ENCODE measurements around the gene TGFBI.

The TGFBI gene

DNA sequence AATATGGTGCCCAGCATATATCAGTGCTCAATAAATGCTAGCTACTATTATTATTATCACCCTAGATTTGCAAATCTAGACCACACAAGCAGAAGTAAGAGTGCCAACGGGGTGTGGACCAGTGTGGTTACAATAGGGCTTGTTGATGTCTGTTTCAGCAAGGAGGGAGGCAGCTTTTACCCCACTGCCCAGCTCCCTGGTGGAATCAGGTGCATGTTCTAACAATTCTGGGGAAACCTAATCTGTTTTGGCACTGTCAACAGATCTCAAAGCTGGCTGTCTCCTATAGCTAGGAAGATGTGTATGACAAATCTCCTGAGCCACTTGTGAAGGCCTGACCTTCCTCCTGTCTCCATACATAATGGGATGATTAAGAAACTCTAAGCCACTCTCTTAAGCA, 5.7 kb downstream of the TGFBI start:
- H4K20me1 ChIP-seq (ENCODE audit: low read depth, low read length), result no peaks in the 10 kb centered on the region
- H3K36me3 ChIP-seq (ENCODE audit: low read length), result no peaks in the 10 kb centered on the region
- no peaks in the 10 kb centered on the region for H3K9me2 ChIP-seq (replicated peaks; ENCODE audit: insufficient read depth, low read length)
- H3K79me2 ChIP-seq (ENCODE audit: insufficient read depth, low read length), result no peaks in the 10 kb centered on the region
- 0 out of 2 replicates have a peak overlapping the region, but pooled peaks have one; percentile 7 for H3K27ac ChIP-seq (ENCODE audit: low read depth, low read length)
- no peaks in the 10 kb centered on the region for H3K9me3 ChIP-seq (ENCODE audit: insufficient read depth, low read length)
- H3K4me3 ChIP-seq (ENCODE audit: insufficient read depth, low read length, poor library complexity, severe bottlenecking), result no peak overlapping the region
- peak overlapping the region; percentile 16 for H3K4me2 ChIP-seq (ENCODE audit: low read depth, low read length, poor library complexity, severe bottlenecking)
- H3K9ac ChIP-seq (ENCODE audit: low read length), result no peak overlapping the region
- TF ChIP-seq CTCF (IDR thresholded peaks at IDR 0.05; ENCODE audit: insufficient read depth, low read length, poor library complexity, severe bottlenecking), result no peak
- no peak for TF ChIP-seq EZH2phosphoT487 (conservative IDR thresholded peaks at IDR 0.05; ENCODE audit: low read length)
- H3K27me3 ChIP-seq (ENCODE audit: low read length), result no peaks in the 10 kb centered on the region
- peak overlapping the region; percentile 2 for H2AFZ ChIP-seq (ENCODE audit: low read depth, low read length, severe bottlenecking)
- no peaks in the 10 kb centered on the region for H3F3A ChIP-seq (ENCODE audit: insufficient read depth)

DNA sequence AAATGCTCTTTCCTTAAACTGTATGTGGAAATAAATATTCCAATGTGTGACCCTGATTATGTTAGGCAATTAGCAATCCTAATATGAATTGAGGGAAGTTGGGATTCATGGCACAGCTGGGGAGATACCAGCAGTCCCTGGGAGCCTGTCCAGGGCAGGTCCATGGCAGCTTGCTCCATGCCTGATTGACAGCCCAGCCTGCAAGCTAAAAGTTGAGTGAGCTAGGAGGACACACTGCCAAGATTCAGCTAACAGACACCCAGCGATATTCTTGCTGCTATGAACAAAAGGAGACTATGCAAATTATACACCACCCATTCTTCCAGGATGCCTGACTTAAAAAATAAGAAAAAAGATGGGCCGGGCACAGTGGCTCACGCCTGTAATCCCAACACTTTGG, 6.2 kb downstream of the TGFBI start:
- no peak for TF ChIP-seq EZH2phosphoT487 (conservative IDR thresholded peaks at IDR 0.05; ENCODE audit: low read length)
- no peak overlapping the region for H3K4me3 ChIP-seq (ENCODE audit: insufficient read depth, low read length, poor library complexity, severe bottlenecking)
- H3K27me3 ChIP-seq (ENCODE audit: low read length), result no peaks in the 10 kb centered on the region
- H3F3A ChIP-seq (ENCODE audit: insufficient read depth), result no peaks in the 10 kb centered on the region
- H3K79me2 ChIP-seq (ENCODE audit: insufficient read depth, low read length), result no peaks in the 10 kb centered on the region
- no peaks in the 10 kb centered on the region for H4K20me1 ChIP-seq (ENCODE audit: low read depth, low read length)
- H3K9me3 ChIP-seq (ENCODE audit: insufficient read depth, low read length), result no peaks in the 10 kb centered on the region
- H3K9ac ChIP-seq (ENCODE audit: low read length), result no peak overlapping the region
- no peaks in the 10 kb centered on the region for H3K36me3 ChIP-seq (ENCODE audit: low read length)
- H3K27ac ChIP-seq (ENCODE audit: low read depth, low read length), result 0 out of 2 replicates have a peak overlapping the region, but pooled peaks have one; percentile 7
- peak overlapping the region; percentile 2 for H2AFZ ChIP-seq (ENCODE audit: low read depth, low read length, severe bottlenecking)
- H3K9me2 ChIP-seq (replicated peaks; ENCODE audit: insufficient read depth, low read length), result no peaks in the 10 kb centered on the region
- H3K4me2 ChIP-seq (ENCODE audit: low read depth, low read length, poor library complexity, severe bottlenecking), result peak overlapping the region; percentile 16

- Histone ChIP-seq H3K4me2 (ENCODE audit: low read depth, low read length, poor library complexity, severe bottlenecking) (no peak overlapping the region), H3K79me2 (ENCODE audit: insufficient read depth, low read length) (no peaks in the 10 kb centered on the region), H3K36me3 (ENCODE audit: low read length) (no peaks in the 10 kb centered on the region), H2AFZ (ENCODE audit: low read depth, low read length, severe bottlenecking) (no peak overlapping the region), H3K27ac (ENCODE audit: low read depth, low read length) (no peak overlapping the region), H3K9me2 (replicated peaks; ENCODE audit: insufficient read depth, low read length) (no peaks in the 10 kb centered on the region), H3K9ac (ENCODE audit: low read length) (no peak overlapping the region), H3K27me3 (ENCODE audit: low read length) (no peaks in the 10 kb centered on the region), H4K20me1 (ENCODE audit: low read depth, low read length) (no peaks in the 10 kb centered on the region), H3K9me3 (ENCODE audit: insufficient read depth, low read length) (no peaks in the 10 kb centered on the region), H3F3A (ENCODE audit: insufficient read depth) (no peaks in the 10 kb centered on the region), H3K4me3 (ENCODE audit: insufficient read depth, low read length, poor library complexity, severe bottlenecking) (no peak overlapping the region)
- TF ChIP-seq CTCF (IDR thresholded peaks at IDR 0.05; ENCODE audit: insufficient read depth, low read length, poor library complexity, severe bottlenecking), result no peak
- no peak for TF ChIP-seq EZH2phosphoT487 (conservative IDR thresholded peaks at IDR 0.05; ENCODE audit: low read length)
Observed at GRCh38 chr5:136035837-136036236, 7.0 kb downstream of the TGFBI start.

GRCh38 chr5:136036293-136036911, 7.6 kb downstream of the TGFBI start:
- Histone ChIP-seq H3K27ac (ENCODE audit: low read depth, low read length) (peak overlapping the region; percentile 70), H3K4me2 (ENCODE audit: low read depth, low read length, poor library complexity, severe bottlenecking) (peak overlapping the region; percentile 49), H3F3A (ENCODE audit: insufficient read depth) (no peaks in the 10 kb centered on the region), H3K9ac (ENCODE audit: low read length) (peak overlapping the region; percentile 31), H2AFZ (ENCODE audit: low read depth, low read length, severe bottlenecking) (peak overlapping the region; percentile 67), H3K4me3 (ENCODE audit: insufficient read depth, low read length, poor library complexity, severe bottlenecking) (peak overlapping the region; percentile 15), H4K20me1 (ENCODE audit: low read depth, low read length) (no peaks in the 10 kb centered on the region), H3K79me2 (ENCODE audit: insufficient read depth, low read length) (no peaks in the 10 kb centered on the region), H3K9me3 (ENCODE audit: insufficient read depth, low read length) (no peaks in the 10 kb centered on the region), H3K36me3 (ENCODE audit: low read length) (no peaks in the 10 kb centered on the region), H3K9me2 (replicated peaks; ENCODE audit: insufficient read depth, low read length) (no peaks in the 10 kb centered on the region), H3K27me3 (ENCODE audit: low read length) (no peaks in the 10 kb centered on the region)
- no peak for TF ChIP-seq CTCF (IDR thresholded peaks at IDR 0.05; ENCODE audit: insufficient read depth, low read length, poor library complexity, severe bottlenecking)
- no peak for TF ChIP-seq EZH2phosphoT487 (conservative IDR thresholded peaks at IDR 0.05; ENCODE audit: low read length)

Measured in SU-DHL-6 (cell line).